ENCODE measurements around the gene CBFB.

Gene CBFB

GRCh38 chr16:67016143-67016542, 12.8 kb upstream of the CBFB start:
- in situ Hi-C loops (cut with MboI; ENCODE audit: low sequenced_read_pairs) = no loop called here

- in situ Hi-C loops (cut with MboI; ENCODE audit: low sequenced_read_pairs) = no loop called here
Measured at GRCh38 chr16:67016681-67017420, 12.1 kb upstream of the CBFB start.

- in situ Hi-C loops (cut with MboI; ENCODE audit: low sequenced_read_pairs) = no loop called here
Measured at GRCh38 chr16:67017421-67017750, 11.6 kb upstream of the CBFB start.

- in situ Hi-C loops (cut with MboI; ENCODE audit: low sequenced_read_pairs) = no loop called here
Measured at GRCh38 chr16:67017810-67018488, 11.0 kb upstream of the CBFB start.

- in situ Hi-C loops (cut with MboI; ENCODE audit: low sequenced_read_pairs) = no loop called here
Measured at GRCh38 chr16:67019171-67019570, 9.8 kb upstream of the CBFB start.

GRCh38 chr16:67021321-67021720, 7.6 kb upstream of the CBFB start:
- in situ Hi-C loops (cut with MboI; ENCODE audit: low sequenced_read_pairs) = no loop called here

GRCh38 chr16:67022531-67023214, 6.3 kb upstream of the CBFB start:
- in situ Hi-C loops (cut with MboI; ENCODE audit: low sequenced_read_pairs) = no loop called here

GRCh38 chr16:67023689-67024088, 5.3 kb upstream of the CBFB start:
- in situ Hi-C loops (cut with MboI; ENCODE audit: low sequenced_read_pairs) = no loop called here

- in situ Hi-C loops (cut with MboI; ENCODE audit: low sequenced_read_pairs) = no loop called here
Measured at GRCh38 chr16:67024384-67025209, 4.4 kb upstream of the CBFB start.

- in situ Hi-C loops (cut with MboI; ENCODE audit: low sequenced_read_pairs) = no loop called here
Measured at GRCh38 chr16:67025210-67025550, 3.8 kb upstream of the CBFB start.

- in situ Hi-C loops (cut with MboI; ENCODE audit: low sequenced_read_pairs) = no loop called here
Measured at GRCh38 chr16:67026570-67026969, 2.4 kb upstream of the CBFB start.

- in situ Hi-C loops (cut with MboI; ENCODE audit: low sequenced_read_pairs) = no loop called here
Measured at GRCh38 chr16:67027046-67027445, 1.9 kb upstream of the CBFB start.

- in situ Hi-C loops (cut with MboI; ENCODE audit: low sequenced_read_pairs) = no loop called here
Measured at GRCh38 chr16:67028167-67028695, 718 bp upstream of the CBFB start.

GRCh38 chr16:67029254-67030096, 526 bp downstream of the CBFB start:
- in situ Hi-C loops (cut with MboI; ENCODE audit: low sequenced_read_pairs) = no loop called here

- in situ Hi-C loops (cut with MboI; ENCODE audit: low sequenced_read_pairs) = no loop called here
Measured at GRCh38 chr16:67030221-67030962, 1.4 kb downstream of the CBFB start.

- in situ Hi-C loops (cut with MboI; ENCODE audit: low sequenced_read_pairs) = no loop called here
Measured at GRCh38 chr16:67034487-67034886, 5.5 kb downstream of the CBFB start.

- in situ Hi-C loops (cut with MboI; ENCODE audit: low sequenced_read_pairs) = no loop called here
Measured at GRCh38 chr16:67035364-67035763, 6.4 kb downstream of the CBFB start.

GRCh38 chr16:67036323-67036741, 7.4 kb downstream of the CBFB start:
- in situ Hi-C loops (cut with MboI; ENCODE audit: low sequenced_read_pairs) = no loop called here

GRCh38 chr16:67039260-67040020, 10.5 kb downstream of the CBFB start:
- in situ Hi-C loops (cut with MboI; ENCODE audit: low sequenced_read_pairs) = no loop called here

All from HL-60/S4 treated with phorbol 12-myristate 13-acetate at 8.2 ng/mL for 4 days and 3 days (cell line).